Measurements from ENCODE around the gene TLN1.
A peak's percentile ranks its signal among the peaks of the same experiment; 100 is the strongest.

DNA sequence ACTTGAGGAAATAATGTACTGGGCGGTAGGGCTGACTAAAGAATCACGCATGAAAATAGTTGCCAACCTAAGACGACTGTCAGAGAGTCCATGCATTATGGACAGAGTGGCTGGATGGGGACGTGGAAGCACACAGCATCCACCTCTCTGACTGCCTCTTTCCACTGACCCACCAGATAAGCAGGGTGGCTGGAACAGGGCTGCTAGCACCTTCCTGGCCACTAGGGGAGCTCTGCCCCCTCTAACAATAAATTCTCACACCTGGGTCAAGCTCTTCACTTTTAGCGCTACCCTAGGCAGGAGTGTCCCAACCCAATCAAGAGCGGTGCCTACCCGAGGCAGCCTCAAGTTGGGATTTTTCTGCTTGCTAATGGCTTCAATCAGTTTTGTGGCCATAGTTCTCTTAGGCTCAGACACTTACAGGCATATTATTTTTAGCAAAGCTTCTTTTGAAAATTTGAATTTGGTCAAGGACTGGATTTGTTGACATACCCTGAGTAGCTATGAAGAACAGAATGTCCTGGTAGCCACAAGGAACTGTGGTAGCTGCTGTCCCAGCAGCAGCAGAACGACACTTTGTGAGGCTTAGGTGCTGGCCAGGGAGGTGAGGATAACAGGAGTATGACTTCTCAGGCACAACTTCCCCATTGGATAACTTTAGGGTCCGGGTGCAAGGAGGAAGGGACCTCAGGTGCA, 35.3 kb downstream of the TLN1 start:
- TF ChIP-seq, protein P1, sequence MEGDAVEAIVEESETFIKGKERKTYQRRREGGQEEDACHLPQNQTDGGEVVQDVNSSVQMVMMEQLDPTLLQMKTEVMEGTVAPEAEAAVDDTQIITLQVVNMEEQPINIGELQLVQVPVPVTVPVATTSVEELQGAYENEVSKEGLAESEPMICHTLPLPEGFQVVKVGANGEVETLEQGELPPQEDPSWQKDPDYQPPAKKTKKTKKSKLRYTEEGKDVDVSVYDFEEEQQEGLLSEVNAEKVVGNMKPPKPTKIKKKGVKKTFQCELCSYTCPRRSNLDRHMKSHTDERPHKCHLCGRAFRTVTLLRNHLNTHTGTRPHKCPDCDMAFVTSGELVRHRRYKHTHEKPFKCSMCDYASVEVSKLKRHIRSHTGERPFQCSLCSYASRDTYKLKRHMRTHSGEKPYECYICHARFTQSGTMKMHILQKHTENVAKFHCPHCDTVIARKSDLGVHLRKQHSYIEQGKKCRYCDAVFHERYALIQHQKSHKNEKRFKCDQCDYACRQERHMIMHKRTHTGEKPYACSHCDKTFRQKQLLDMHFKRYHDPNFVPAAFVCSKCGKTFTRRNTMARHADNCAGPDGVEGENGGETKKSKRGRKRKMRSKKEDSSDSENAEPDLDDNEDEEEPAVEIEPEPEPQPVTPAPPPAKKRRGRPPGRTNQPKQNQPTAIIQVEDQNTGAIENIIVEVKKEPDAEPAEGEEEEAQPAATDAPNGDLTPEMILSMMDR (IDR thresholded peaks at IDR 0.05), result no peak
- TF ChIP-seq, protein P2, sequence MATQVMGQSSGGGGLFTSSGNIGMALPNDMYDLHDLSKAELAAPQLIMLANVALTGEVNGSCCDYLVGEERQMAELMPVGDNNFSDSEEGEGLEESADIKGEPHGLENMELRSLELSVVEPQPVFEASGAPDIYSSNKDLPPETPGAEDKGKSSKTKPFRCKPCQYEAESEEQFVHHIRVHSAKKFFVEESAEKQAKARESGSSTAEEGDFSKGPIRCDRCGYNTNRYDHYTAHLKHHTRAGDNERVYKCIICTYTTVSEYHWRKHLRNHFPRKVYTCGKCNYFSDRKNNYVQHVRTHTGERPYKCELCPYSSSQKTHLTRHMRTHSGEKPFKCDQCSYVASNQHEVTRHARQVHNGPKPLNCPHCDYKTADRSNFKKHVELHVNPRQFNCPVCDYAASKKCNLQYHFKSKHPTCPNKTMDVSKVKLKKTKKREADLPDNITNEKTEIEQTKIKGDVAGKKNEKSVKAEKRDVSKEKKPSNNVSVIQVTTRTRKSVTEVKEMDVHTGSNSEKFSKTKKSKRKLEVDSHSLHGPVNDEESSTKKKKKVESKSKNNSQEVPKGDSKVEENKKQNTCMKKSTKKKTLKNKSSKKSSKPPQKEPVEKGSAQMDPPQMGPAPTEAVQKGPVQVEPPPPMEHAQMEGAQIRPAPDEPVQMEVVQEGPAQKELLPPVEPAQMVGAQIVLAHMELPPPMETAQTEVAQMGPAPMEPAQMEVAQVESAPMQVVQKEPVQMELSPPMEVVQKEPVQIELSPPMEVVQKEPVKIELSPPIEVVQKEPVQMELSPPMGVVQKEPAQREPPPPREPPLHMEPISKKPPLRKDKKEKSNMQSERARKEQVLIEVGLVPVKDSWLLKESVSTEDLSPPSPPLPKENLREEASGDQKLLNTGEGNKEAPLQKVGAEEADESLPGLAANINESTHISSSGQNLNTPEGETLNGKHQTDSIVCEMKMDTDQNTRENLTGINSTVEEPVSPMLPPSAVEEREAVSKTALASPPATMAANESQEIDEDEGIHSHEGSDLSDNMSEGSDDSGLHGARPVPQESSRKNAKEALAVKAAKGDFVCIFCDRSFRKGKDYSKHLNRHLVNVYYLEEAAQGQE (IDR thresholded peaks at IDR 0.05; ENCODE audit: insufficient read depth in 1 of 2, low read depth in 2 of 2, low read length in 1 of 2), result no peak
- TF ChIP-seq POLR2AphosphoS5 (IDR thresholded peaks at IDR 0.05; ENCODE audit: low read depth, low read length), result 0 out of 2 replicates have a peak, but pooled peaks have one; percentile 9

Measured in Panc1 (cell line).